H1 (cell line): ENCODE data around the gene CD200. TPM values are rescaled to one million over a fixed set of nuclear protein-coding genes. Genes with fewer than 3 reads are reported as not detected.

Experiments used
- CTCF ChIA-PET: fragments of 300-600 bp; sonication (Branson Sonifier 250); formaldehyde crosslinking; loops from one replicate; lab custom pipeline; 2021; ENCODE audit not compliant: partially characterized antibody; lab: Charles Lee
- POLR2A ChIA-PET: fragments of 300-600 bp; sonication (Branson Sonifier 250); formaldehyde crosslinking; loops from one replicate; lab custom pipeline; 2021; ENCODE audit warnings: inconsistent platforms; ENCODE audit not compliant: partially characterized antibody; lab: Charles Lee
- DNase-seq, 2 experiments: peaks; one replicate each; pipeline versions ENCODE4 v3.0.0 to v3.0.0-alpha.2; 2010 to 2022; ENCODE audit warnings: low spot score in 2 of 2, low read depth in 1 of 2, mixed read lengths in 1 of 2
- FAIRE-seq: peaks from 2 replicates; lab custom pipeline; 2011; peaks lifted over from hg19 to GRCh38; lab: Jason Lieb, UNC
- H2AFZ ChIP-seq: 2 replicates; pipeline ENCODE4 v1.8.1; 2012; ENCODE audit warnings: low read length, inconsistent platforms
- H2AK5ac ChIP-seq: 2 replicates; pipeline ENCODE4 v1.6.1; 2013; ENCODE audit warnings: low read depth, low read length
- H2BK120ac ChIP-seq: replicated peaks from 2 replicates; pipeline ENCODE3; 2013; ENCODE audit warnings: low read depth, low read length, inconsistent platforms
- H2BK12ac ChIP-seq: 2 replicates; pipeline ENCODE4 v1.6.1; 2013; ENCODE audit warnings: low read depth, low read length
- H2BK15ac ChIP-seq: 2 replicates; pipeline ENCODE4 v1.6.1; 2013; ENCODE audit warnings: low read length
- H2BK20ac ChIP-seq: 2 replicates; pipeline ENCODE4 v1.6.1; 2013; ENCODE audit warnings: low read length
- H2BK5ac ChIP-seq: 2 replicates; pipeline ENCODE4 v1.6.1; 2013; ENCODE audit warnings: low read depth, low read length
- H3K14ac ChIP-seq: 2 replicates; pipeline ENCODE4 v1.6.1; 2013; ENCODE audit warnings: inconsistent platforms; ENCODE audit not compliant: insufficient read length
- H3K18ac ChIP-seq: 2 replicates; pipeline ENCODE4 v1.6.1; 2013; ENCODE audit warnings: low read length; ENCODE audit errors: extremely low read depth
- H3K23ac ChIP-seq: 2 replicates; pipeline ENCODE4 v1.6.1; 2013; ENCODE audit warnings: inconsistent platforms; ENCODE audit not compliant: insufficient read length
- H3K23me2 ChIP-seq: 2 replicates; pipeline ENCODE4 v1.6.1; 2013; ENCODE audit warnings: low read depth, low read length
- H3K27ac ChIP-seq: 2 replicates; pipeline ENCODE4 v1.6.1; 2011; ENCODE audit warnings: low read depth, low read length, inconsistent platforms
- H3K27me3 ChIP-seq, 4 experiments: replicated peaks in 1 of 4; 1 replicate in 1 of 4; 2 replicates in 3 of 4; pipeline versions ENCODE4 v1.6.1 to v1.8.1; 2011 to 2013; ENCODE audit warnings: low read length in 3 of 4, mild to moderate bottlenecking in 3 of 4, inconsistent platforms in 2 of 4, mixed read lengths in 2 of 4, moderate library complexity in 1 of 4; ENCODE audit not compliant: control insufficient read depth in 3 of 4, insufficient read depth in 3 of 4; ENCODE audit errors: extremely low read depth in 1 of 4
- H3K36me3 ChIP-seq, 4 experiments: 2 replicates each; pipeline versions ENCODE4 v1.6.1 to v1.8.1; 2011 to 2013; ENCODE audit warnings: mild to moderate bottlenecking in 4 of 4, low read length in 3 of 4, moderate library complexity in 2 of 4, control low read depth in 1 of 4, inconsistent platforms in 1 of 4; ENCODE audit not compliant: insufficient read depth in 4 of 4, control insufficient read depth in 2 of 4
- H3K4ac ChIP-seq: replicated peaks from 2 replicates; pipeline ENCODE3; 2013; ENCODE audit warnings: low read length, low read depth, mixed read lengths, inconsistent platforms; ENCODE audit not compliant: insufficient read length
- H3K4me1 ChIP-seq, 4 experiments: replicated peaks in 1 of 4; 1 replicate in 1 of 4; 2 replicates in 3 of 4; pipeline versions ENCODE4 v1.6.1 to v1.8.1; 2011 to 2013; ENCODE audit warnings: low read length in 3 of 4, inconsistent platforms in 2 of 4, mixed read lengths in 1 of 4; ENCODE audit not compliant: insufficient read depth in 4 of 4, control insufficient read depth in 3 of 4
- H3K4me2 ChIP-seq, 2 experiments: 2 replicates each; pipeline versions ENCODE4 v1.6.1 to v1.8.1; 2011 to 2013; ENCODE audit warnings: low read depth in 2 of 2, low read length in 2 of 2, control low read depth in 1 of 2, inconsistent platforms in 1 of 2, mild to moderate bottlenecking in 1 of 2; ENCODE audit not compliant: insufficient read depth in 1 of 2
- H3K4me3 ChIP-seq, 4 experiments: fragments of 200-600, 300-600 bp in 1 of 4; sonication (generic), shearing (Covaris generic), sonication (Bioruptor Twin) in 1 of 4; 2 replicates each; pipeline versions ENCODE4 v1.5.1 to v1.8.1; 2011 to 2016; ENCODE audit warnings: low read length in 4 of 4, low read depth in 3 of 4, control low read depth in 2 of 4, inconsistent platforms in 2 of 4, mild to moderate bottlenecking in 2 of 4, mixed read lengths in 1 of 4, moderate library complexity in 1 of 4; ENCODE audit not compliant: insufficient read depth in 2 of 4; ENCODE audit errors: extremely low read depth in 1 of 4
- H3K56ac ChIP-seq: replicated peaks from 2 replicates; pipeline ENCODE3; 2013; ENCODE audit warnings: low read depth, mild to moderate bottlenecking, mixed read lengths, low read length, inconsistent platforms; ENCODE audit not compliant: insufficient read length
- H3K79me1 ChIP-seq: 2 replicates; pipeline ENCODE4 v1.6.1; 2013; ENCODE audit warnings: low read depth, low read length, control low read depth
- H3K79me2 ChIP-seq, 2 experiments: 2 replicates each; pipeline versions ENCODE4 v1.6.1 to v1.8.1; 2012 to 2013; ENCODE audit warnings: low read length in 2 of 2, mild to moderate bottlenecking in 2 of 2, inconsistent platforms in 1 of 2; ENCODE audit not compliant: insufficient read depth in 2 of 2, control insufficient read depth in 1 of 2
- H3K9ac ChIP-seq, 4 experiments: replicated peaks in 1 of 4; 1 replicate in 1 of 4; 2 replicates in 3 of 4; pipeline versions ENCODE4 v1.6.1 to v1.8.1; 2011 to 2013; ENCODE audit warnings: low read depth in 3 of 4, low read length in 3 of 4, control low read depth in 2 of 4, mild to moderate bottlenecking in 2 of 4, moderate library complexity in 2 of 4, inconsistent platforms in 1 of 4; ENCODE audit errors: extremely low read depth in 1 of 4
- H3K9me3 ChIP-seq, 2 experiments: 2 replicates each; pipeline versions ENCODE4 v1.6.1 to v1.8.1; 2012 to 2013; ENCODE audit warnings: mild to moderate bottlenecking in 2 of 2, moderate library complexity in 2 of 2, control low read depth in 1 of 2, inconsistent platforms in 1 of 2, low read depth in 1 of 2, low read length in 1 of 2, mixed read lengths in 1 of 2; ENCODE audit not compliant: insufficient read depth in 2 of 2
- H4K20me1 ChIP-seq, 2 experiments: replicated peaks in 1 of 2; 2 replicates each; pipeline versions ENCODE3 to v1.8.1; 2011 to 2013; ENCODE audit warnings: inconsistent platforms in 2 of 2, low read length in 2 of 2, mild to moderate bottlenecking in 1 of 2; ENCODE audit not compliant: insufficient read depth in 2 of 2, control insufficient read depth in 1 of 2
- H4K5ac ChIP-seq: 2 replicates; pipeline ENCODE4 v1.6.1; 2013; ENCODE audit warnings: low read length, low read depth, mixed read lengths, inconsistent platforms; ENCODE audit not compliant: insufficient read length
- H4K8ac ChIP-seq: 2 replicates; pipeline ENCODE4 v1.8.0; 2013; ENCODE audit warnings: mild to moderate bottlenecking, moderate library complexity, low read length, inconsistent platforms; ENCODE audit not compliant: insufficient read depth; ENCODE audit errors: extremely low read depth
- H4K91ac ChIP-seq: replicated peaks from 2 replicates; pipeline ENCODE3; 2013; ENCODE audit warnings: low read length, mixed read lengths, inconsistent platforms; ENCODE audit not compliant: insufficient read length
- CBX8 ChIP-seq: fragments of 300-800, 300-1000 bp; sonication (generic); IDR thresholded peaks from 2 replicates; pipeline ENCODE4 v1.7.1; 2016; ENCODE audit warnings: low read depth, low read length, borderline replicate concordance
- GABPA ChIP-seq: IDR thresholded peaks from 2 replicates; pipeline ENCODE4 v1.6.1; 2011; ENCODE audit warnings: mild to moderate bottlenecking, low read length, moderate library complexity, borderline replicate concordance; ENCODE audit not compliant: insufficient read depth
- KDM1A ChIP-seq: fragments of 200-600, 300-600 bp; sonication (generic); IDR thresholded peaks from 2 replicates; pipeline ENCODE4 v1.7.1; 2016; ENCODE audit warnings: mild to moderate bottlenecking, low read length, borderline replicate concordance
- NRF1 ChIP-seq: IDR thresholded peaks from 2 replicates; pipeline ENCODE4 v1.6.1; 2011; ENCODE audit warnings: mild to moderate bottlenecking, low read depth, low read length, improper control_type of control experiment
- RBBP5 ChIP-seq: IDR thresholded peaks from 2 replicates; pipeline ENCODE4 v1.7.1; 2012; ENCODE audit warnings: low read depth, mild to moderate bottlenecking, inconsistent platforms, low read length, moderate library complexity, borderline replicate concordance
- SP4 ChIP-seq: IDR thresholded peaks from 2 replicates; pipeline ENCODE4 v1.6.1; 2012; ENCODE audit warnings: low read length, inconsistent platforms
- TAF7 ChIP-seq: optimal IDR thresholded peaks from 2 replicates; pipeline ENCODE3; 2011; ENCODE audit warnings: low read depth, mild to moderate bottlenecking, inconsistent platforms, low read length, moderate library complexity, borderline replicate concordance
- TBP ChIP-seq: IDR thresholded peaks from 2 replicates; pipeline ENCODE4 v1.6.1; 2011; ENCODE audit warnings: low read depth, low read length, improper control_type of control experiment
- ZNF274 ChIP-seq: IDR thresholded peaks from 2 replicates; pipeline ENCODE4 v1.7.0; 2012; ENCODE audit warnings: low read length, borderline replicate concordance; ENCODE audit errors: extremely low read depth
- WGBS, 2 experiments: shearing (Covaris generic) in 1 of 2; methylation state at CpG; one replicate each; pipeline versions ENCODE4 v1.1.6 to v1.1.7; 2013 to 2015; ENCODE audit warnings: low lambda C conversion rate in 2 of 2, mixed read lengths in 2 of 2, inconsistent platforms in 1 of 2, low coverage in 1 of 2, missing lambda C conversion rate in 1 of 2; ENCODE audit not compliant: insufficient replicate concordance in 2 of 2, insufficient coverage in 1 of 2, insufficient read length in 1 of 2; ENCODE audit errors: extremely low coverage in 1 of 2, missing lambda C conversion rate in 1 of 2; 5-methylcytosine and 5-hydroxymethylcytosine counted together
- polyA plus RNA-seq, 7 experiments: library from polyadenylated mRNA; depleted of rRNA in 3 of 7; stranded (reverse) in 5 of 7; unstranded in 2 of 7; fragments of >200 nt in 5 of 7; fragments of 200-250 nt in 2 of 7; gene quantifications; 1 replicate in 5 of 7; 2 replicates in 1 of 7; 4 replicates in 1 of 7; pipeline versions ENCODE4 v1.2.1 to v1.2.3, GENCODE V29; 2011 to 2013; ENCODE audit warnings: missing spikeins in 2 of 7, mixed read lengths in 2 of 7
- total RNA-seq: library from RNA; stranded (reverse); fragmentation: NEBNext Ultra II Directional; extraction: Animal tissue kit (Norgen Biotek cat#: 25700); gene quantifications from 2 replicates; pipeline ENCODE4 v1.2.1, GENCODE V29; 2021
- TF ChIP-seq, protein P1 (sequence below): IDR thresholded peaks from 2 replicates; pipeline ENCODE4 v1.6.1; 2012; ENCODE audit warnings: inconsistent platforms
- TF ChIP-seq, protein P2 (sequence below): IDR thresholded peaks from 2 replicates; pipeline ENCODE4 v1.6.1; 2011; ENCODE audit warnings: low read depth, mild to moderate bottlenecking, low read length; ENCODE audit not compliant: insufficient read depth

The CD200 gene
- total and polyA plus RNA-seq, 2 of the 8 experiments (the other 6 are each of a cell fraction or from before 2014, with no cell fraction given): 45.8 to 50.2 TPM

DNA sequence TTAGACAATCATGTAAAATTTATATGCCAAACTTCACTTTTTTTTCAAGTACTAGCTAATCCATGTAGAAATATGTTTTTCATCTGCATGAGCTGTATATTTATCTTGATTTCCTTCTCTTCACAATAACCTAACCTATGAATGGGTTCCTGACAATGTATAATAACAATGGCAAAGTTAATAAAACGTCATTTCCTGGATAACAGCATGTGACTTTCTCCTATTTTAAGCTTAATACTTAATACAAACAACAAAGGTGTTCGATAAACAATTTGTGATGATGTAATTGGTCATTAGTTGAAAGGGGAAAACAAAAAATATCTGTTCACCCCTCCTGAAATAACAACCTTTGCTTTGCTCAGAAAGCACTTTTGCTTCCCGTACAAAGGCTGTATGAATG is 20.4 kb downstream of the CD200 start:
- H3K79me2 ChIP-seq: peaks cover 0 to 19% of the 10 kb centered on the region in 2 experiments; a peak in 3 of 4 replicates
- no peak overlapping the region for H3K23ac ChIP-seq
- H3K9ac ChIP-seq: no peak overlapping the region
- H3K56ac ChIP-seq: no peak overlapping the region
- H4K8ac ChIP-seq: no peak overlapping the region
- H4K5ac ChIP-seq: peak overlapping the region; percentile 52
- peak overlapping the region; percentile 87 for H2BK120ac ChIP-seq
- no peak overlapping the region; the same call in 1 of the 2 replicates for H3K27ac ChIP-seq
- CTCF ChIA-PET: interaction anchor here (0.6 to 2.9 kb wide), 5 partner anchors 19 to 212 kb away, joined by 3 to 9 read pairs (median 3); partner anchors contain the start of gene SLC9C1
- H3K27me3 ChIP-seq: no peaks in the 10 kb centered on the region
- H3K18ac ChIP-seq: no peak overlapping the region
- no peak overlapping the region for H2AK5ac ChIP-seq
- H3K36me3 ChIP-seq: peaks cover 0 to 38% (median 16%) of the 10 kb centered on the region in 4 experiments; a peak in 5 of 8 replicates
- H3K4me2 ChIP-seq: no peak overlapping the region; a peak in 1 of 4 replicates
- no peaks in the 10 kb centered on the region; the same call in 1 of the 2 replicates for H3K79me1 ChIP-seq
- H2BK5ac ChIP-seq: peak overlapping the region; percentile 68; the same call in 1 of the 2 replicates
- POLR2A ChIA-PET: interaction anchor here (1.0 to 4.9 kb wide), 5 partner anchors 9 to 49 kb away, joined by 3 to 17 read pairs (median 8); partner anchors contain the start of gene CD200
- 64% methylated on average over 3 of the region's 3 CpGs; no CpG with 5 or more reads in 1 of the 2 experiments for WGBS, 2 experiments
- H4K91ac ChIP-seq: peak overlapping the region; percentile 46
- no peaks in the 10 kb centered on the region for H4K20me1 ChIP-seq
- no peak overlapping the region for H3K4me3 ChIP-seq
- peak overlapping the region; percentile 28 for H3K4ac ChIP-seq
- no peak overlapping the region for H3K14ac ChIP-seq
- peaks cover 3 to 37% (median 23%) of the 10 kb centered on the region in 4 experiments for H3K4me1 ChIP-seq
- no peak overlapping the region for H2BK20ac ChIP-seq
- TF ChIP-seq SP4: no peak
- TF ChIP-seq TBP: no peak
- TF ChIP-seq KDM1A: no peak
- TF ChIP-seq ZNF274: no peak
- TF ChIP-seq TAF7: no peak
- TF ChIP-seq, protein P1, sequence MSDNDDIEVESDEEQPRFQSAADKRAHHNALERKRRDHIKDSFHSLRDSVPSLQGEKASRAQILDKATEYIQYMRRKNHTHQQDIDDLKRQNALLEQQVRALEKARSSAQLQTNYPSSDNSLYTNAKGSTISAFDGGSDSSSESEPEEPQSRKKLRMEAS: no peak
- TF ChIP-seq GABPA: no peak
- TF ChIP-seq, protein P2, sequence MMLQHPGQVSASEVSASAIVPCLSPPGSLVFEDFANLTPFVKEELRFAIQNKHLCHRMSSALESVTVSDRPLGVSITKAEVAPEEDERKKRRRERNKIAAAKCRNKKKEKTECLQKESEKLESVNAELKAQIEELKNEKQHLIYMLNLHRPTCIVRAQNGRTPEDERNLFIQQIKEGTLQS: no peak
- TF ChIP-seq CBX8: no peak
- no peak for TF ChIP-seq RBBP5
- no peak for TF ChIP-seq NRF1
- no peak overlapping the region for H2BK15ac ChIP-seq
- no peak overlapping the region for H2AFZ ChIP-seq
- DNase-seq (no peak), FAIRE-seq (peak; percentile 76)
- 0 out of 2 replicates have a peak, but pooled peaks cover 2% of the 10 kb centered on the region for H3K23me2 ChIP-seq
- H3K9me3 ChIP-seq: no peaks in the 10 kb centered on the region
- H2BK12ac ChIP-seq: no peak overlapping the region
